ENCODE measurements around the gene CSRNP2.
"Not testable (repeated sequence)": the region's sequence is repeated elsewhere in the genome, so short reads cannot be mapped to it uniquely, and the experiment has no call there.

The CSRNP2 gene, protein sequence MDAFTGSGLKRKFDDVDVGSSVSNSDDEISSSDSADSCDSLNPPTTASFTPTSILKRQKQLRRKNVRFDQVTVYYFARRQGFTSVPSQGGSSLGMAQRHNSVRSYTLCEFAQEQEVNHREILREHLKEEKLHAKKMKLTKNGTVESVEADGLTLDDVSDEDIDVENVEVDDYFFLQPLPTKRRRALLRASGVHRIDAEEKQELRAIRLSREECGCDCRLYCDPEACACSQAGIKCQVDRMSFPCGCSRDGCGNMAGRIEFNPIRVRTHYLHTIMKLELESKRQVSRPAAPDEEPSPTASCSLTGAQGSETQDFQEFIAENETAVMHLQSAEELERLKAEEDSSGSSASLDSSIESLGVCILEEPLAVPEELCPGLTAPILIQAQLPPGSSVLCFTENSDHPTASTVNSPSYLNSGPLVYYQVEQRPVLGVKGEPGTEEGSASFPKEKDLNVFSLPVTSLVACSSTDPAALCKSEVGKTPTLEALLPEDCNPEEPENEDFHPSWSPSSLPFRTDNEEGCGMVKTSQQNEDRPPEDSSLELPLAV

GRCh38 chr12:51083126-51083833 is at the start of gene CSRNP2:
Gene CSRNP2, minus strand, starts transcription at chr12:51083596. Its CDS starts 7,035 bp downstream, at chr12:51076561.
- peak; percentile 94 for DNase-seq

GRCh38 chr12:51132693-51133092 is 49.3 kb upstream of the CSRNP2 start:
- DNase-seq = no peak

- no peak for DNase-seq
Observed at GRCh38 chr12:51131745-51132521, 48.5 kb upstream of the CSRNP2 start.

GRCh38 chr12:51128919-51129318 is 45.5 kb upstream of the CSRNP2 start:
- no peak for DNase-seq

DNA sequence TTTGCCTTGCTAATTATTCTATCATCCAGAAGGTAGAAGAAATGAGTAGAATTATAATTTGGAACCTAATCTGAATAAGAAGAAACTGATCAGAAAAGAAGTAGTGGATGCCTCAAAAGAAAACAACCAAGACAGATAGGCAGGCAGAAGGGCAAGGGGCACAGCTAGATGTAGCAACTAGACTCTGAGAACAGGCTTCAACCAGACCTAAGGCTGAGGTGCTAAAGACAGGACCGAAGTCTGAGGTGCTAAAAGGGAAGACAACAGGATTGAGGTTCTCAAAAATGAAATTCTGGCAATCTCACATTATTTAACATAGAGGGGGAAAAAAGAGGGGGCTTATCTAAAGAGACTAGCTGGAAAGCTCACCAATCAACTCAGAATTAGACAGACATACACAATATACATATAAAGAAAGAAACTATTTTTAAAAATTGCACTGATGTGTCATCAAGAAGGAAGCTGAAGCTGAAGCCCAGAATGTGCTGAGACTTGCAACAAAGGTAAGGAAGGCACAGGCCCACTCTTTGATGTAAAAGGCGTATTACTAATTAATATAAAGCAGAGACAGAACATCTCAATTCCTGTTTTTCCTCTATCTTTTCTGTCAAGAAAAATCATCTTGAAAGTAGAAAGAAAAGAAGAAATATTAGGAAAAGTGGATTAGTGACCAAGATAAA is 43.8 kb upstream of the CSRNP2 start:
- DNase-seq = no peak

DNA sequence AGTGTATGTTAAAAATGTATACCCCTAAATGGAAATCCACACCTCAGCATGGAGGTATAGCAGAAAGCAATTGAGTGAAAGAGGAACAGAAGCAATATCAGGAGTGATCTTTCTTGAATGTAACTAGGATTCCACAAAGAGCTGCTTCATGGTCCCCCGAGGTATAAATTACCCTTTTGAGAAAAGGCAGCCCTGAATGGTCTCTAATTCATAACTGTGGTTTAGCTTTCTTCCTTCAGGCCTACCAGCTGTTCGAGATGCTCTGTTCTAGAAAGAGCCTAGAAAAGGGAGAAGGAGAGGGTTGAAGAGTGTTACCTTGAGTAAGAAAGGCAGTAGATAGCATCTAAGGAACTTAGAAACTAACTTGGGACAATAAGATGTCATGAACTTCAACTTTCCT is 42.9 kb upstream of the CSRNP2 start:
- no peak for DNase-seq

DNA sequence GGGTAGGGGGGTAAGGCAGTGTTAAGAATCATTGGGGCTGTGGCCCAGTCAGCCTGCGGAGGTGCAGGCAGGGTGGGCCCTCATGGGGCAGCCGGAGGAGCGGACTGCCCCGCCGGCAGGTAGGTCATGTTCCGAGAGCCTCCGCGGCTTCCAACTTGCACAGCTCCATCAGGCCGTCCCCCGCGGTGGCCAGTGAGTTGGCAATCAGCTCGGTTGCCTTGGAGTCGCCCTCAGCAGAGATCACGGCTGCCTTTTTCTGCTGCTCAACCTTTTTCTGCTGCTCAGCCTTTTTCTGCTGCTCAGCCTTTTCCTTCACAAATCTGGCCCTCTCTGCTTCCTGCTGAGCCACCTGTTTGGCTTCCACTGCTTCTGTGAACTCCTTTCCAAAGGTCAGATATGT is 41.1 kb upstream of the CSRNP2 start:
- no peak for DNase-seq

GRCh38 chr12:51122844-51123243 is 39.4 kb upstream of the CSRNP2 start:
- DNase-seq = no peak

- DNase-seq = no peak
Observed at GRCh38 chr12:51118706-51119105, 35.3 kb upstream of the CSRNP2 start.

DNA sequence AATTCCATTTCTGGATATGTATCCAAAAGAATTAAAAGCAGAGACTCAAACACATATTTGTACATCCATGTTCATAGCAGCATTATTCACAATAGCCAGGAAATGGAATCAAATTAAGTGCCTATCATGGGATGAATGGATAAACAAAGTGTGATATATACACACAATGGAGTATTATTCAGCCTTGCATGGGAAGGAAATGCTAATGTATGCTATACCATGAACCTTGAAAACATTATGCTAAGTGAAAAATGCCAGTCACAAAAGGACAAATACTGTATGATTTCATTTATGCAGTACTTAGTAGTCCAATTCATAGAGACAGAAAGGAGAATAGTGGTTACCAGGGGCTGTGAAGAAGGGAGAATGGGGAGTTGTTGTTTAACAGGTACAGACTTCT is 32.1 kb upstream of the CSRNP2 start:
- no peak for DNase-seq

DNA sequence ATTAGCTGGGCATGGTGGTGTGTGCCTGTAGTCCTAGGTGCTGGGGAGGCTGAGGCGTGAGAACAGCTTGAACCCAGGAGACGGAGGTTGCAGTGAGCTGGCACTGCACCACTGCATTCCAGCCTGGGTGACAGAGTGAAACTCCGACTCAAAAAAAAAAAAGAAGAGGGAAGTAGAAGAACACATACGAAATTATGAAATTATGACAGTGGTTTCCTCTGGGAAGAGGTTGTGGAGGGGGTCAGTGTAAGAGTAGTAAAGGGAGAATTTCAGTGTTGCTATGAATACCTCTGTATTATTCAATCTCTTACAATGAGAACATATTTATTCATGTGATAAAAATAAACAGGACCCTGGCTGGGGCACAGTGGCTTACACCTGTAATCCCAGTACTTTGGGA is 24.7 kb upstream of the CSRNP2 start:
- DNase-seq = no peak

- no peak for DNase-seq
Observed at GRCh38 chr12:51103977-51104376, 20.6 kb upstream of the CSRNP2 start.

- DNase-seq = no peak
Observed at GRCh38 chr12:51098611-51099010, 15.2 kb upstream of the CSRNP2 start.

GRCh38 chr12:51090705-51091229 is 7.4 kb upstream of the CSRNP2 start:
- DNase-seq = no peak

- no peak for DNase-seq
Observed at GRCh38 chr12:51087818-51088217, 4.4 kb upstream of the CSRNP2 start.

GRCh38 chr12:51086933-51087332 is 3.5 kb upstream of the CSRNP2 start:
- DNase-seq = no peak

DNA sequence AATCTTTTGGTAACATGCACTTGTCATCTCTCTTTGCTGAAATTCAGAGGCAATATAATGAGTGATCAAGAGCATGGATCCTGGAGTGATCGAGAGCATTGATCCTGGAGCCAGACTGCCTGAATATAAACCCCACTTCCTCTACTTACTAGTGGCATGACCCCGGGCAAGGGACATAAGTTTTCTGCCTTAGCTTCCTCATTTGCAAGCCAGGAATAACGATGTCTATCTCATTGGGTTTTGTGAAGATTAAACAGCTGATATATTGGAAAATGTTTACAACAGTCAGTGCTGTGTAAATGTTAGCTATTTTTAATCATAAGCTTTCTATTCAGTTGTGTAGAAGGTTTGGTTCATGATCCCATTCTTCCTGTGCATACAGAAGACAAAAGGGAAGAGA is 2.4 kb upstream of the CSRNP2 start:
- DNase-seq = no peak

GRCh38 chr12:51082561-51083125 is 753 bp downstream of the CSRNP2 start:
- DNase-seq = peak; percentile 33

GRCh38 chr12:51081421-51081820 is 2.0 kb downstream of the CSRNP2 start:
- no peak for DNase-seq

DNA sequence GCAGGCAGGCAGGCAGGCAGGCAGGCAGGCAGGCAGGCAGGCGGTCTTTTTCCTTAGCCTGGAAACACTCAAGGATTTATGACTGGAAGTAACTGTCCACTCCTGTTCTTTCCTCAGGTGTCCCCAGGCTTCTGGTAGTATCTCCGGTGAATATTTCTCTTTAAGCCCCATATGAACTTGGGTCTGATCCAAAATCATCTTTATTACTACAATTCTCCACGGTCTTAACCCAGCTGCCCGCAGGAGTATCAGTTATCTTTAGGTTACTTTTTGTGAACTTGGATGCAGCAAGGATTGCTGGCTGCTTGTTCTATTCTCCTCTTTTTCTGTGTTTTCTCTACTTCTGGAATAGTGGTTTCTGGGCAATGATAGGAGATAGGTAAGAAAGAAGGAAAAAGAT is 3.3 kb downstream of the CSRNP2 start:
- DNase-seq = no peak

DNA sequence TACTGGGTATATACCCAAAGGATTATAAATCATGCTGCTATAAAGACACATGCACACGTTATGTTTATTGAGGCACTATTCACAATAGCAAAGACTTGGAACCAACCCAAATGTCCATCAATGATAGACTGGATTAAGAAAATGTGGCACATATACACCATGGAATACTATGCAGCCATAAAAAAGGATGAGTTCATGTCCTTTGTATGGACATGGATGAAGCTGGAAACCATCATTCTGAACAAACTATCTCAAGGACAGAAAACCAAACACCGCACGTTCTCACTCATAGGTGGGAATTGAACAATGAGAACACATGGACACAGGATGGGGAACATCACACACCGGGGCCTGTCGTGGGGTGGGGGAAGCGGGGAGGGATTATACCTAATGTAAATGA is 4.5 kb downstream of the CSRNP2 start:
- DNase-seq = not testable (repeated sequence)

- DNase-seq = not testable (repeated sequence)
Observed at GRCh38 chr12:51078346-51078745, 5.0 kb downstream of the CSRNP2 start.

All from activated T-cell treated with anti-CD3 and anti-CD28 coated beads, Interleukin-2, amount 50 U/mL, for 1 hour (primary cell).